Fibroblast of lung (primary cell): Measurements from ENCODE around the gene CCT5. TPM values are rescaled to one million over a fixed set of nuclear protein-coding genes. Genes with fewer than 3 reads are reported as not detected.

Experiments
- DNase-seq, 2 donors: peaks; one replicate each; pipeline versions ENCODE4 v3.0.0 to v3.0.0-alpha.2; 2010; ENCODE audit warnings: low read depth in 2 of 2
- H2AFZ ChIP-seq: 2 replicates; pipeline ENCODE4 v1.5.1; 2012; ENCODE audit warnings: low read length, control low read depth, inconsistent platforms
- H3K27ac ChIP-seq: 2 replicates; pipeline ENCODE4 v1.5.1; 2011; ENCODE audit warnings: low read length, control low read depth; ENCODE audit not compliant: insufficient read depth
- H3K27me3 ChIP-seq: 2 replicates; pipeline ENCODE4 v1.5.1; 2011; ENCODE audit warnings: mild to moderate bottlenecking, low read length; ENCODE audit not compliant: control insufficient read depth, insufficient read depth
- H3K36me3 ChIP-seq: 2 replicates; pipeline ENCODE4 v1.5.1; 2011; ENCODE audit warnings: low read length; ENCODE audit not compliant: control insufficient read depth, insufficient read depth
- H3K4me1 ChIP-seq: 2 replicates; pipeline ENCODE4 v1.5.1; 2011; ENCODE audit warnings: low read length; ENCODE audit not compliant: control insufficient read depth, insufficient read depth; ENCODE audit errors: extremely low read depth
- H3K4me2 ChIP-seq: 2 replicates; pipeline ENCODE4 v1.5.1; 2011; ENCODE audit warnings: low read length, control low read depth; ENCODE audit not compliant: insufficient read depth; ENCODE audit errors: extremely low read depth
- H3K4me3 ChIP-seq, 4 experiments: fragments of 200-600 bp in 1 of 4; sonication (generic) in 1 of 4; replicated peaks in 1 of 4; 2 replicates each; pipeline ENCODE4 v1.5.1; 2011 to 2016; ENCODE audit warnings: low read length in 4 of 4, low read depth in 3 of 4, mild to moderate bottlenecking in 3 of 4, control low read depth in 2 of 4, inconsistent platforms in 1 of 4, mixed read lengths in 1 of 4; ENCODE audit not compliant: insufficient read depth in 1 of 4; ENCODE audit errors: control extremely low read depth in 1 of 4
- H3K79me2 ChIP-seq: 2 replicates; pipeline ENCODE4 v1.5.1; 2012; ENCODE audit warnings: mild to moderate bottlenecking, low read length, inconsistent platforms; ENCODE audit not compliant: control insufficient read depth, insufficient read depth
- H3K9ac ChIP-seq: 2 replicates; pipeline ENCODE4 v1.5.1; 2011; ENCODE audit warnings: mild to moderate bottlenecking, low read length, control low read depth; ENCODE audit not compliant: insufficient read depth
- H3K9me3 ChIP-seq: 2 replicates; pipeline ENCODE4 v1.5.1; 2012; ENCODE audit warnings: low read depth, low read length; ENCODE audit not compliant: control insufficient read depth, insufficient read depth
- H4K20me1 ChIP-seq: 2 replicates; pipeline ENCODE4 v1.5.1; 2011; ENCODE audit warnings: low read length; ENCODE audit not compliant: control insufficient read depth, insufficient read depth; ENCODE audit errors: extremely low read depth
- CTCF ChIP-seq, 2 donors: IDR thresholded peaks in 1 of 2; conservative IDR thresholded peaks in 1 of 2; 1 replicate in 1 of 2; 2 replicates in 1 of 2; pipeline ENCODE4 v1.5.1; 2011 to 2012; ENCODE audit warnings: low read length in 2 of 2, control low read depth in 1 of 2, inconsistent platforms in 1 of 2, low read depth in 1 of 2, mild to moderate bottlenecking in 1 of 2
- EZH2 ChIP-seq: IDR thresholded peaks from 2 replicates; pipeline ENCODE4 v1.5.1; 2012; ENCODE audit warnings: low read length, control low read depth, mild to moderate bottlenecking; ENCODE audit errors: missing control alignments
- polyA plus RNA-seq, 2 donors: library from polyadenylated mRNA; depleted of rRNA in 1 of 2; stranded (reverse) in 1 of 2; unstranded in 1 of 2; fragments of >200 nt; gene quantifications; 2 replicates each; pipeline ENCODE4 v1.2.1, GENCODE V29; 2011 to 2012; ENCODE audit warnings: missing spikeins in 1 of 2
- total RNA-seq: library from RNA; depleted of rRNA; stranded (reverse); fragments of >200 nt; gene quantifications from 2 replicates; pipeline ENCODE4 v1.2.1, GENCODE V29; 2014

The CCT5 gene
- total and polyA plus RNA-seq, 2 donors (not counting 1 experiment from before 2014, with no cell fraction given) = 341 to 406 TPM

- H3K79me2 ChIP-seq = no peaks in the 10 kb centered on the region
- no peak overlapping the region for H3K9ac ChIP-seq
- DNase-seq = no peak
- H3K36me3 ChIP-seq = no peaks in the 10 kb centered on the region
- no peaks in the 10 kb centered on the region for H4K20me1 ChIP-seq
- H3K27me3 ChIP-seq = no peaks in the 10 kb centered on the region
- no peak for TF ChIP-seq EZH2
- TF ChIP-seq CTCF (conservative IDR thresholded peaks at IDR 0.05 in 1 of 2, IDR thresholded peaks at IDR 0.05 in 1 of 2; ENCODE audit: low read depth in 1 of 2, low read length in 2 of 2) = no peak
- H3K4me3 ChIP-seq = peak overlapping the region in 2 of 4 experiments; percentile 75 to 79
- H3K4me1 ChIP-seq = no peaks in the 10 kb centered on the region
- no peaks in the 10 kb centered on the region for H3K9me3 ChIP-seq
- peak overlapping the region; percentile 4 for H3K4me2 ChIP-seq
- H3K27ac ChIP-seq = no peak overlapping the region
- H2AFZ ChIP-seq = no peak overlapping the region
These were observed 56.0 kb downstream of the CCT5 start for GRCh38 chr5:10306114-10306513.

- H3K4me3 ChIP-seq = peak overlapping the region; percentile 75 to 81 (median 78)
- no peaks in the 10 kb centered on the region for H3K27me3 ChIP-seq
- no peaks in the 10 kb centered on the region for H3K36me3 ChIP-seq
- H3K9ac ChIP-seq = no peak overlapping the region
- peak overlapping the region; percentile 99 for H3K4me2 ChIP-seq
- no peak for DNase-seq
- no peaks in the 10 kb centered on the region for H3K4me1 ChIP-seq
- H3K79me2 ChIP-seq = no peaks in the 10 kb centered on the region
- no peak overlapping the region for H3K27ac ChIP-seq
- H2AFZ ChIP-seq = peak overlapping the region; percentile 95
- H3K9me3 ChIP-seq = no peaks in the 10 kb centered on the region
- H4K20me1 ChIP-seq = no peaks in the 10 kb centered on the region
- no peak for TF ChIP-seq CTCF (conservative IDR thresholded peaks at IDR 0.05 in 1 of 2, IDR thresholded peaks at IDR 0.05 in 1 of 2; ENCODE audit: low read depth in 1 of 2, low read length in 2 of 2)
- TF ChIP-seq EZH2 = no peak
These were observed 56.7 kb downstream of the CCT5 start for GRCh38 chr5:10306806-10307205.

- peak; percentile 68 to 78 for DNase-seq
- Histone ChIP-seq H3K79me2 (no peaks in the 10 kb centered on the region), H3K4me3 (peak within 1 kb of the TSS; percentile 75 to 81 (median 78)), H3K9ac (peak within 1 kb of the TSS; percentile 51), H3K4me1 (no peaks in the 10 kb centered on the region), H3K9me3 (no peaks in the 10 kb centered on the region), H3K27ac (peak within 1 kb of the TSS; percentile 34), H3K4me2 (peak within 1 kb of the TSS; percentile 99), H3K27me3 (no peaks in the 10 kb centered on the region), H3K36me3 (no peaks in the 10 kb centered on the region), H4K20me1 (no peaks in the 10 kb centered on the region), H2AFZ (peak within 1 kb of the TSS; percentile 95)
- no peak for TF ChIP-seq EZH2
- TF ChIP-seq CTCF (conservative IDR thresholded peaks at IDR 0.05 in 1 of 2, IDR thresholded peaks at IDR 0.05 in 1 of 2; ENCODE audit: low read depth in 1 of 2, low read length in 2 of 2) = no peak
These were observed 57.4 kb downstream of the CCT5 start, which contains the start of gene CMBL for GRCh38 chr5:10307206-10308148. CMBL (minus strand) TSS chr5:10307902; CDS start chr5:10290762, 17,140 bp downstream.
